Renal cortex interstitium (tissue), 11 donors: ENCODE results near the gene CREB3L2. TPM values are rescaled to one million over a fixed set of nuclear protein-coding genes. Genes with fewer than 3 reads are reported as not detected.
"Not testable (repeated sequence)": the region's sequence is repeated elsewhere in the genome, so short reads cannot be mapped to it uniquely, and the experiment has no call there.

ENCODE experiments used
- DNase-seq, 11 donors: peaks; one replicate each; pipeline ENCODE4 v3.0.0-alpha.2; 2013; ENCODE audit warnings: low read depth in 9 of 11, low spot score in 4 of 11; ENCODE audit errors: extremely low read depth in 1 of 11
- polyA plus RNA-seq, 3 donors: library from polyadenylated mRNA; unstranded; fragments of 120-200 nt; gene quantifications; one replicate each; pipeline ENCODE4 v1.2.1, GENCODE V29; 2013; ENCODE audit not compliant: insufficient read length in 3 of 3

CREB3L2 gene
- polyA plus RNA-seq, 3 donors, result 52.0 to 56.7 (median 53.1) TPM

DNA sequence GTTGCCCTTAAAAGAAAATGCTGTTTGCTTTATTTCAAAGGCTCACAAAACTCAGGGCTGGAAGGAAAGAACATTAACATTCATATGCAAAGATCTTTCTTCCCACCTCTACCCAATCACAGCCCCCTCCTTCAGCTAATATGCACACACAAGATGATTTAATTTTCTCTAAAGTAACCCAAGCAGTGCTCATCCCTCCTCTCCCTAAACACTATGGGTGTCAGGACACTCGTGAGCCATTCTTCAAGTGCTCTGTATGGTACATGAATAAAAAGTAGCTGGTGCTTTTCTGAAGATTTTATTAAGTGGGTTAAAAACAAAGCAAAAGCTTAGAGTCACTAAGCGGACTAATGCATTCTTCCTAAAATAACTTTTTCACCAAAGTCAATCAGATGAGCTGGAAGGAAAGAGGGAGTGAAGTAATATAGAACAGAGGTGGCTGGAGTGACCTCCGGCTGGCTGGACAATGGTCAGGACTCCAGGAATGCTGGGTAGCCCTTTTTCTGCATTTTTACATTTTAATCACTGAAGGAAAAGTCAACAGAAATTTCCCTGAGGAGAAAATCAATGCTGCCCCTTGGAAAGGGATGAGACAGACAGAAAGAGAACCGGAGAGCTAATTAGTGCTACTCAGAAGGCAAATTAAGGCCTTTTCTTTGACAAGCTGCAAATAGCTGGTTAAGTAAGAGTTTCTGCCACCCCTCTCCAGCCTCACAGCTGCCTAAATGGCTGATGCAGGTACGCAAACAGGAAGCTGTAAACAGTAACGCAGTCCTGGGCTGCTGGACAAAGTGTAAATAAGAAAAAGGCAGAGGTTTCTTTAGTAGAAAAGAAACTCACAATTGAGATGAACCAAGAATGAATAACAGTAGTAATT is 161.7 kb downstream of the CREB3L2 start:
- DNase-seq, result no peak

GRCh38 chr7:137838706-137839315 is 163.1 kb downstream of the CREB3L2 start:
- peak in 1 of 11 donors; percentile 20 for DNase-seq

- DNase-seq, result no peak
Measured at GRCh38 chr7:137836541-137836940, 165.3 kb downstream of the CREB3L2 start.

- no peak for DNase-seq
Measured at GRCh38 chr7:137836113-137836509, 165.8 kb downstream of the CREB3L2 start.

DNA sequence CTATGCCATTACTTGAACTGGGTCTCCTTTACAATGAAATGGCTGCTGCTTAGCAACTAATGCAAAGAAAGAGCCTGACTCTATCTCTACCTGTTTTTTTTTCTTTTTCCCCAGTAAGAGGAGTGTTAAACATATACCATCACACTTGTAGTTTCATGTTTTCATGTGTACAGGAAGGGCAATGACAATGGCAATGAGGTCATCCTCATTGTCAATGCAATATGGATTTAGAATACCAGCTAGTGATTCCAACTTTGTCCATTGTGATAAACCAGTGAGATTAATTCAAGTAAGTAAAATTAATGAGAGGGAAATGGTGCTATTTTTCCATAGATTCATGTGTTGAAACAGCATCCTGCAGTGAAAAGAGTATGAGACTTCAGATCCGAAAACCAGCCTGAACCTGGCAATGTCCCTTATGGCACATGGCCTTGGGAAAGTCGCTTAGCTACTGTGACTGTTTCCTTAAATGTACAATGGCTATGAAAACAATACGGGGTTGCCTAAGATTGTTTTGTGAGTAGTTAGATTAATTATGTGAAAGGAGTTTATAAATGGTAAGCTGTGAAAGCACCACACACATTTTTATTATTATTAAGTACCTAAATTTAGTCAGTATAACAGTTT is 166.3 kb downstream of the CREB3L2 start:
- DNase-seq, result no peak

DNA sequence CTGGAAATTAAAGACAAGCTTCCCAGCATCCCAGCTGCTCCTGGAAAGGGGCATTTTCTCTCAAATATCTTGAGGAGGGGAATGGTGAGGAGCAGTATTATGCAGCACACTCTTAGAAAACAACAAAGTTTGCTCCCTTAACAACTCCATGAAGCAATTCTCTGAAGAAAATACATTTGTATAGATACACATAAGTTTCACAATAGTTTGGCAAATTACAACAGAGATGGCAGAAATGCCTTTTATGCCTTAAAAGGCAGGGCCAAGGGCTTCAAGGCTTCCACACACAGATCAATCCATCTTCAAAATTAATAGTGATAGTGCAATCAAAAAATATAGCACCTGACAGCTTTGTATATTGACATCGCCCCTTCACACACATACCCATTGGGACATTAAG is 167.3 kb downstream of the CREB3L2 start:
- no peak for DNase-seq

DNA sequence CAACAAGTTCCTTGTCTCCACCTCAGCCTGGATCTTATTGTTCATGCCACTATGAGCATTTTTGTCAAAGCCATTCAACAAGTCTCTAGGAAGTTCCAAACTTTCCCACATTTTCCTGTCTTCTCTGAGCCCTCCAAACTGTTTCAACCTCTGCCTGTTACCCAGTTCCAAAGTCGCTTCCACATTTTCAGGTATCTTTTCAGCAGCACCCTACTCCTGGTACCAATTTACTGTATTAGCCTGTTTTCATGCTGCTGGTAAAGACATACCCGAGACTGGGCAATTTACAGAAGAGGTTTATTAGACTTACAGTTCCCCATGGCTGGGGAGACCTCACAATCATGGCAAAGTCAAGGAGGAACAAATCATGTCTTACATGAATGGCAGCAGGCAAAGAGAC is 168.9 kb downstream of the CREB3L2 start:
- not testable (repeated sequence) for DNase-seq

DNA sequence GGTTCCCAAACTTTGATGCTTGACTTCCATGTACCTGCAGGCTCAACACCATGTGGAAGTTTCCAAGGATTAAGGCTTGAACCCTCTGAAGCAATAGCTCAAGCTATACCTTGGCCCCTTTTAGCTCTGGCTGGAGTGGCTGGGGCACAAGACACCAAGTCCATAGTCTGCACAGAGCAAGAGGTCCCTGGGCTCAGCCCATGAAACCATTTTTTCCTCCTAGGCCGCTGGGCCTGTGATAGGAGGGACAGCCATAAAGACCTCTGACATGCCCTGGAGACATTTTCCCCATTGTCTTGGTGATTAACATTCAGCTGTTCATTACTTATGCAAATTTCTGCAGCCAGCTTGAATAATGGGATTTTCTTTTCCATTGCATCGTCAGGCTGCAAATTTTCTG is 169.5 kb downstream of the CREB3L2 start:
- no peak for DNase-seq

DNA sequence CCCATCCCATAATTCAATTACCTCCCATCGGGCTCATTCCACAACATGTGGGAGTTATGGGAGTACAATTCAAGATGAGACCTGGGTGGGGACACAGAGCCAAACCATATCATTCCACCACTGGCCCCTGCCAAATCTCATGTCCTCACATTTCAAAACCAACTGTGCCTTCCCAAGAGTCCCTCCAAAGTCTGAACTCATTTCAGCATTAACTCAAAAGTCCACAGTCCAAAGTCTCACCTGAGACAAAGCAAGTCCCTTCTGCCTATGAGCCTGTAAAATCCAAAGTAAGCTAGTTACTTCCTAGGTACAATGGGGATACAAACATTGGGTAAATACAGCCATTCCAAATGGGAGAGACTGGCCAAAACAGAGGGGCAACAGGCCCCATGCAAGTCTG is 170.3 kb downstream of the CREB3L2 start:
- DNase-seq, result not testable (repeated sequence)

DNA sequence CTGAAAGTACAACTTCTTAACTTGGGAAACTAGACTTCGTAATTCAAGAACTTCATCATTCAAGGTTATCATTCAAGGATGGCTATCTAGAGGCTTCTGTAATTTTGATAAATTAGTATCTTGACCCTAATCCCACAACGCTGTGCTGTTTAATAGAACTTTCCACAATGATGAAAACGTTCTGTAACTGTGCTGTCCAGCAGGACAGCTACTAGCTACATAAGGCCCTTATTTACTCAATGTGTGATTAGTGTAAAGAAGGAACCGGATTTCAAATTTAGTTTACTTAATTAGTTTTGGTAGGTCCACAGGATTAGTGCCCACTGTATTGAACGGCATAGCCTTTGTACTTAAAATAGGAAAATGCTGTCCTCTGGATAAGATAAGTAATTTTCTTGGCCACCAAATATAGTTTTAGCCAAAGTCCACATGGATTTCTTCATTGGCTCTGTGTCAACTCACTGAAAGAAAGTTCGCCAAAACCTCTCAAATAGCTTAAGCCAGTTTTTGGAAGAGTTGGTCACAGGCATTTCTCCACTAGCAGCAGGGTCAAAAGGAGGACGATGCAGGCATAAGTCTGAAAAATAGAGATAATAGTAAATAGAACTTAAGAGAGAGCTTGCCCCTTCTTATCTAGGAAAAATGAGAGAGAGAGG is 172.4 kb downstream of the CREB3L2 start:
- no peak for DNase-seq

- DNase-seq, result no peak
Measured at GRCh38 chr7:137828456-137828855, 173.4 kb downstream of the CREB3L2 start.

GRCh38 chr7:137825489-137825888 is 176.4 kb downstream of the CREB3L2 start:
- no peak for DNase-seq

Other genes starting within 250 kb of the CREB3L2 start
- 1 to 10 TPM; 1.7 to 2.2 (median 2.0) TPM for gene DGKI, start 155.1 kb downstream of the CREB3L2 start, polyA plus RNA-seq
- under 1 TPM; 0.13 to 0.20 (median 0.17) TPM for gene AKR1D1, start 74.4 kb upstream of the CREB3L2 start, polyA plus RNA-seq